ENCODE measurements around the gene ESR2. TPM values are rescaled to one million over a fixed set of nuclear protein-coding genes. Genes with fewer than 3 reads are reported as not detected.
"Not testable (repeated sequence)": the region's sequence is repeated elsewhere in the genome, so short reads cannot be mapped to it uniquely, and the experiment has no call there.

ESR2 gene
- total RNA-seq, 6 experiments from 2014 or later: not detected

DNA sequence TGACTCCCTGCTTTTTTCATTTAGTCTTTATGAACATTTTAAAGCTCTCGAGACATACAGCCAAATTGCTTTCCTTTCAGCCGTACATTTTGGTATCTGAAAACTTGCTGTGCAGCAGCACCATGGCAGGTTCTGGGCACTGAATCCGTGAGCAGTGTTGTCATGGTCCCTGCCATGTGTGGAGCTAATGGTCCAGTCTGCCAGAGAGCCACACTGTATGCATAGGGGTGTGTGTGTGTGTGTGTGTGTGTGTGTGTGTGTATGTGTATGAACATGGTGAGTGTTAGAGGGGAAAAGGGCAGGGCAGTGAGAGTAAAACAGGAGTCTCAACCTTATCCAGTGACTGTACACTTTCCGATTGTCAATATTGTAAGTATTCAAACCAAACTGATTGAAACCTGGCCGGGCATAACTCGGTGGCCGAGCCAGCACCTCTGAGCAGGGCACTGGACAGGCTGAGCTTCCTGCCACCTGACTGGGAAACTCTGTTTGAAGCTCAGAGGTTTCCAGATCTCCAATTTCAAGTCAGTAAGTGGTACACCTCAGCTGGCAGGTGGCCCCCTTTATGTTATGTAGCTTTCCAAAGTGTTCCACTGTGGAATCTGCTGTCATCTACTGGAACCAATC, 110.0 kb downstream of the ESR2 start:
- no peak overlapping the region for H3K27ac Mint-ChIP-seq
- H3K4me3 Mint-ChIP-seq: no peak overlapping the region
- H3K36me3 Mint-ChIP-seq (ENCODE audit: low read depth): no peaks in the 10 kb centered on the region
- no peak for DNase-seq
- TF ChIP-seq, protein P1, sequence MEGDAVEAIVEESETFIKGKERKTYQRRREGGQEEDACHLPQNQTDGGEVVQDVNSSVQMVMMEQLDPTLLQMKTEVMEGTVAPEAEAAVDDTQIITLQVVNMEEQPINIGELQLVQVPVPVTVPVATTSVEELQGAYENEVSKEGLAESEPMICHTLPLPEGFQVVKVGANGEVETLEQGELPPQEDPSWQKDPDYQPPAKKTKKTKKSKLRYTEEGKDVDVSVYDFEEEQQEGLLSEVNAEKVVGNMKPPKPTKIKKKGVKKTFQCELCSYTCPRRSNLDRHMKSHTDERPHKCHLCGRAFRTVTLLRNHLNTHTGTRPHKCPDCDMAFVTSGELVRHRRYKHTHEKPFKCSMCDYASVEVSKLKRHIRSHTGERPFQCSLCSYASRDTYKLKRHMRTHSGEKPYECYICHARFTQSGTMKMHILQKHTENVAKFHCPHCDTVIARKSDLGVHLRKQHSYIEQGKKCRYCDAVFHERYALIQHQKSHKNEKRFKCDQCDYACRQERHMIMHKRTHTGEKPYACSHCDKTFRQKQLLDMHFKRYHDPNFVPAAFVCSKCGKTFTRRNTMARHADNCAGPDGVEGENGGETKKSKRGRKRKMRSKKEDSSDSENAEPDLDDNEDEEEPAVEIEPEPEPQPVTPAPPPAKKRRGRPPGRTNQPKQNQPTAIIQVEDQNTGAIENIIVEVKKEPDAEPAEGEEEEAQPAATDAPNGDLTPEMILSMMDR (IDR thresholded peaks at IDR 0.05): no peak
- H3K27me3 Mint-ChIP-seq (ENCODE audit: insufficient read depth): no peaks in the 10 kb centered on the region
- H3K4me1 Mint-ChIP-seq (ENCODE audit: low read depth): no peaks in the 10 kb centered on the region; the same call in 1 of the 2 replicates
- no peaks in the 10 kb centered on the region for H3K9me3 Mint-ChIP-seq

- not testable (repeated sequence) for H3K36me3 Mint-ChIP-seq (ENCODE audit: low read depth); H3K27ac Mint-ChIP-seq; H3K27me3 Mint-ChIP-seq (ENCODE audit: insufficient read depth)
Observed at GRCh38 chr14:64182908-64183307, 111.3 kb downstream of the ESR2 start.

GRCh38 chr14:64178814-64179213, 115.4 kb downstream of the ESR2 start:
- Mint-ChIP-seq H3K4me3 (no peak overlapping the region), H3K27ac (no peak overlapping the region), H3K4me1 (ENCODE audit: low read depth) (no peaks in the 10 kb centered on the region), H3K36me3 (ENCODE audit: low read depth) (no peaks in the 10 kb centered on the region), H3K27me3 (ENCODE audit: insufficient read depth) (no peaks in the 10 kb centered on the region), H3K9me3 (no peaks in the 10 kb centered on the region)
- TF ChIP-seq, protein P1 (IDR thresholded peaks at IDR 0.05): no peak
- DNase-seq: no peak

More at GRCh38 chr14:64182908-64183307, 111.3 kb downstream of the ESR2 start:
- not testable (repeated sequence) for H3K9me3 Mint-ChIP-seq; H3K4me3 Mint-ChIP-seq; DNase-seq; H3K4me1 Mint-ChIP-seq (ENCODE audit: low read depth)

- DNase-seq: no peak
- Mint-ChIP-seq H3K4me3 (no peak overlapping the region), H3K36me3 (ENCODE audit: low read depth) (no peaks in the 10 kb centered on the region), H3K27me3 (ENCODE audit: insufficient read depth) (peaks cover 4% of the 10 kb centered on the region; the same call in 1 of the 2 replicates), H3K4me1 (ENCODE audit: low read depth) (no peaks in the 10 kb centered on the region), H3K9me3 (no peaks in the 10 kb centered on the region), H3K27ac (no peak overlapping the region)
- TF ChIP-seq, protein P1 (IDR thresholded peaks at IDR 0.05): no peak
Observed at GRCh38 chr14:64176330-64176729, 117.8 kb downstream of the ESR2 start.

DNA sequence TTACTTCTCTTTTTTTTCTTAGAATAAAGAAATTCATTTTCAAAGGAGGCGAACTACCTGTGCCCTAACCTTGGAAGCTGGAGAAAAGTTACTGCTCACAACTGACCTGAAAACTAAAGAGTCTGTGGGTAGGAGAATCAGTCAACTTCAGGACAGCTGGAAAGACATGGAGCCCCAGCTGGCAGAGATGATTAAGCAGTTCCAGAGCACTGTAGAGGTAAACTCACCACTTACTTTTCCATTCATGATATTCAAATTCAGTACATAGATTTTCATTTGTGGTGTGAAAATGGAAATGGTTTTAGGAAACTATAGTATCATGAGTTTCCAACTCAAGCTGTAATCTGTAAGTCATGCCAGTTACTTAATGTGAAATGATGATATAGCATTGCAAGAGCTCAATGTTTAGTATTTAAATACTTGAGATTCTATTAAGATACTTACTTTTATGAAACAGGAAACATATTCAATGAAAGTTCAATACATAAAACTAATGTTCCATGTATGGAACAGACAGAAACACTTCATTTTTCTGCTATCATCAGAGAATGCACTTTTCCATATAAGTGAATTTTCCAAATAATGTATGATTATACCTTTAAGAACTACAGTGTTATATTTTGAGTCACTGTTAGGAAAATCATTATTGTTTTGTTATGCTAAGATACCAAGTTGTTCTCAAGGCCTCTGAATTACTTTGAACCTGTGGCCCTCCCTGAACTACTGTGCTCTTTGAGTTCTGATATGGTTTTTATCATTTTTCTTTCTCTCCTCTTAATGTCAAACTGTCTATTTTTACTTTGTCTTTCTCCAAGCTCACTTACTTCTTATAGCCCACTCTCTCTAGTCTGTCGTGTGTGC, 119.0 kb downstream of the ESR2 start:
- Mint-ChIP-seq H3K9me3 (no peaks in the 10 kb centered on the region), H3K4me3 (no peak overlapping the region)

More for the DNA sequence above, 119.0 kb downstream of the ESR2 start:
- Mint-ChIP-seq H3K4me1 (ENCODE audit: low read depth) (no peaks in the 10 kb centered on the region), H3K27ac (no peak overlapping the region), H3K27me3 (ENCODE audit: insufficient read depth) (peaks cover 4% of the 10 kb centered on the region; the same call in 1 of the 2 replicates), H3K36me3 (ENCODE audit: low read depth) (no peaks in the 10 kb centered on the region)
- DNase-seq: no peak
- TF ChIP-seq, protein P1 (IDR thresholded peaks at IDR 0.05): no peak
